ENCODE measurements around the gene RNH1. TPM values are rescaled to one million over a fixed set of nuclear protein-coding genes. Genes with fewer than 3 reads are reported as not detected.

RNH1 gene
- total RNA-seq = 100 to 1,000 TPM; 138 to 197 (median 159) TPM

DNA sequence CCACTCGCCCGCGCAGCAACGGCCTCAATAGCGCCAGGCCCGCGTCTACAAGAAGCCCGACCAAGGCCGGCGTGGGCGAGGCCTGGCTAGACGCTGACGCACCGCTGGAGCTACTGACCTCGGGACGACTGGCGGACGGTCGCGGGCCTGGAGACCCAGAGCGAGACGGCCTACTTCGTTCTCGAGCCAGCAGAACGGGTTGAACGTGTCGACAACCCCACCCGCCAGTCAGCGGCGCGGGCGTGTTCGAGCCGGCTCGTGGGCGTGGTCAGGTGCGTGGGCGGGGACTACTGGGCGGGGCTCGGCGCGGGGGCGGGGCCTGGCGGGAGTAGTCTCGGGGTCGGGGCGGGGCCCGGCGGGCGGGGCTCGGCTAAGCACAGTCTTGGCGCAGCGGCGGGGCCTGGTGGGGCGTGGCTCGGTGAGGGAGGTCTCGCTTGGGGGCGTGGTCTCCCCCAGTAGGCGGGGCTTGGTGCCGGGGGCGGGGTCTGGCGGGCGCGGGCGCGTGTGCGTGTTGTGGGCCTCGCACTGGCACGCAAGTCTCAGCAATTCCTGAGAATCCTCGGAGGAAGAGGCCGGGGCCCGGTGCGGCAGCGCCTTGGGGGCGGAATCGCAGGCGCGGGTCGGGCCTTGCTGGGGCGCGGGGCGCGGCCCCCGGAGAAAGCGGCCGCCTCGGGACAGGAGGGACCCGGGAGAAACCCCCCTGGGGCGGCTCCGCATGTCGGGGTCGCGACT lies at the start of gene RNH1:
RNH1 (minus strand) TSS at position 248 of the 732 bp plus-strand sequence. CDS start 5,080 bp downstream, outside the sequence.
- Histone ChIP-seq H3K27me3 (no peaks in the 10 kb centered on the region), H3K4me3 (peak within 1 kb of the TSS; percentile 80 to 94 (median 90)), H3K27ac (peak within 1 kb of the TSS; percentile 96 to 100 (median 98)), H3K9me3 (no peaks in the 10 kb centered on the region), H3K4me1 (peaks cover 23 to 39% of the 10 kb centered on the region in 2 donors), H3K36me3 (peaks cover 0 to 6% of the 10 kb centered on the region in 2 donors)
- in situ Hi-C loops (cut with MboI; ENCODE audit: low sequenced_read_pairs in 4 of 4) = no loop called here
- intact Hi-C loops (cut with DNase I; ENCODE audit: low total_unique reads) = loop anchor here (1.0 to 5.0 kb wide), 8 partner anchors 11 to 300 kb away; partner anchors contain the start of genes BET1L, HRAS, PHRF1 and PSMD13
- ATAC-seq = peak; percentile 69 to 77
- TF ChIP-seq POLR2A (IDR thresholded peaks at IDR 0.05) = peak in 1 of 2 donors; percentile 58
- TF ChIP-seq, protein P1, sequence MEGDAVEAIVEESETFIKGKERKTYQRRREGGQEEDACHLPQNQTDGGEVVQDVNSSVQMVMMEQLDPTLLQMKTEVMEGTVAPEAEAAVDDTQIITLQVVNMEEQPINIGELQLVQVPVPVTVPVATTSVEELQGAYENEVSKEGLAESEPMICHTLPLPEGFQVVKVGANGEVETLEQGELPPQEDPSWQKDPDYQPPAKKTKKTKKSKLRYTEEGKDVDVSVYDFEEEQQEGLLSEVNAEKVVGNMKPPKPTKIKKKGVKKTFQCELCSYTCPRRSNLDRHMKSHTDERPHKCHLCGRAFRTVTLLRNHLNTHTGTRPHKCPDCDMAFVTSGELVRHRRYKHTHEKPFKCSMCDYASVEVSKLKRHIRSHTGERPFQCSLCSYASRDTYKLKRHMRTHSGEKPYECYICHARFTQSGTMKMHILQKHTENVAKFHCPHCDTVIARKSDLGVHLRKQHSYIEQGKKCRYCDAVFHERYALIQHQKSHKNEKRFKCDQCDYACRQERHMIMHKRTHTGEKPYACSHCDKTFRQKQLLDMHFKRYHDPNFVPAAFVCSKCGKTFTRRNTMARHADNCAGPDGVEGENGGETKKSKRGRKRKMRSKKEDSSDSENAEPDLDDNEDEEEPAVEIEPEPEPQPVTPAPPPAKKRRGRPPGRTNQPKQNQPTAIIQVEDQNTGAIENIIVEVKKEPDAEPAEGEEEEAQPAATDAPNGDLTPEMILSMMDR (IDR thresholded peaks at IDR 0.05 in 4 of 5, conservative IDR thresholded peaks at IDR 0.05 in 1 of 5) = no peak
- DNase-seq = peak; percentile 97 to 98

DNA sequence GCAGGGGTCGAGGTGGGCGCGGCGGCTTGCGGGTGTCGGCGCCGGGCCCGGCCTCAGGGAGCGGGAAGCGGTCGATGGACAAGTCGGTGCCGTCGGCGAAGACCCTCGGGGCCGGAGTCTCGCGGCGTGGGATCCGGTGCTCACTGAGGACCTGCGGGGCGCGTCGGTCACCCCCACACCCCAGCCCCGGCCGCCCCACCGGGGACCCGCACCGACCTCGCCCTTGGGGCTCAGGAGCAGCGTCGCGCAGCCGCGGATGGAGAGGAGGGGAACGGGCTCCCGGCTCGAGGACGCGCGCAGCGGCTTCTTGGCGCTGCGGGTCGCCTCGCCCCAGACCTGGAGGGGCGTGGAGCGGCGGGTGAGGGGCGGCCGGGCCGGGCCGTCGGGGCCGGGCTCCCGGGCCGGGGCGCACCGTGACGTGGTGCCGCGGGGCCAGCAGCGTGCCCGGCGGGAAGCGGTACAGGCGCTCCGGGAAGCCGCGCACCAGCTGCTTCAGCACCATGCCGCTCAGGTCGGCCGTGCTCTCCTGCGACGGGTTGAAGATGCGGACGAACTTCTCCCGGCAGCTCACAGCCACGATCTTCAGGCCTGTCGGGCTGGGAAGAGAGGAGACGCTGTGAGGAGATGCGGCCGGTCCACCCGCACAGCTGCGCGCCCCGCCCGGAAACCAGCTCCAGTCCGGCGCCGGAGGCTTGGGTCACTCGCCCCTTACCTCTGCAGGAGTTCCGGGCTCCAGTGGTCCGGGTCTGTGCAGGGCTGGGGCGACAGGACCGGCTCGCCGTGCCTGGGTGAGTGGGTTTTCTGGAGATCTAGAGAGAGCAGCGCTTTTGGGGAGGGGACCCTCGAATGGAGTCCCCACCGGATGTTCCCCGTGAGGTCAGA lies 49.0 kb upstream of the RNH1 start:
- Histone ChIP-seq H3K36me3 (no peaks in the 10 kb centered on the region), H3K4me1 (peaks cover 14 to 15% of the 10 kb centered on the region in 2 donors), H3K4me3 (no peak overlapping the region), H3K9me3 (no peaks in the 10 kb centered on the region), H3K27me3 (peaks cover 50 to 56% (median 55%) of the 10 kb centered on the region in 3 donors), H3K27ac (no peak overlapping the region)
- ATAC-seq = no peak
- intact Hi-C loops (cut with DNase I; ENCODE audit: low total_unique reads) = loop anchor here (1.0 kb wide), 1 partner anchor 167 kb away; no protein-coding TSS in a partner anchor
- DNase-seq = no peak
- TF ChIP-seq, protein P1 (IDR thresholded peaks at IDR 0.05 in 4 of 5, conservative IDR thresholded peaks at IDR 0.05 in 1 of 5) = no peak
- in situ Hi-C loops (cut with MboI; ENCODE audit: low sequenced_read_pairs in 4 of 4) = loop anchor here (25.0 kb wide), 2 partner anchors 156 to 181 kb away; partner anchors contain the start of genes EPS8L2 (in 3 of the 4) and TALDO1 (in 1 of the 4)

DNA sequence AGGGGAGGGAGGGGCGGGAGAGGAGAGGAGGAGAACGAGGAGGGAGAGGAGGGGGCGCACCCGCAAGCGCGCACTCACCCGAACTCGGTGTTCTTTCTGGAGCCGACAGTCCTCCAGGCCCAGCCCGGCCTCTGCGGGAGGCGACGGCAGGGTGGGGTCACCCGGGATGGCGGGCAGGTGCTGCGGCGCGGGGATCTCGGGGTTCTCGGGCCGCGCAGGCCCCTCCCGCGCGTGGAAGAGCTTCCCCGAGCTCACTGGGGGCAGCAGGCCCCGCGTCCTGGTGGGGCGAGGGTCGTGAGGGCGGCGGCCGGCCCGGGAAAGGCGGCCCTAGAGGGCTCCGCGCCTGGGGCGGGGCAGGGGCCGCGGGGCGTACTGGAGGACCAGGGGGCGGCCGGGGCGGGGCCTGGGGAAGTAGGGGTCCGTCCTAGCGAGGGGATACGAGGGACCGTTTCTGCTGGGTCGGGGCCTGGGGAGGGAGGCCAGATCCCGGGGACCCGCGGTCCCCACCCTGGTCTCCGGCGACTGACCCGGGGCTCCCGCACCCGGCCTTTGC lies 48.3 kb upstream of the RNH1 start:
- intact Hi-C loops (cut with DNase I; ENCODE audit: low total_unique reads) (loop anchor here (1.0 kb wide), 1 partner anchor 168 kb away; no protein-coding TSS in a partner anchor), in situ Hi-C loops (cut with MboI; ENCODE audit: low sequenced_read_pairs in 4 of 4) (loop anchor here (25.0 kb wide), 2 partner anchors 157 to 182 kb away; partner anchors contain the start of genes EPS8L2 (in 3 of the 4) and TALDO1 (in 1 of the 4))
- Histone ChIP-seq H3K4me3 (peak overlapping the region in 2 of 4 donors; percentile 5 to 24), H3K27ac (no peak overlapping the region), H3K27me3 (peaks cover 50 to 56% (median 55%) of the 10 kb centered on the region in 3 donors), H3K4me1 (peaks cover 12 to 13% of the 10 kb centered on the region in 2 donors), H3K36me3 (no peaks in the 10 kb centered on the region), H3K9me3 (no peaks in the 10 kb centered on the region)
- no peak for DNase-seq
- TF ChIP-seq, protein P1 (IDR thresholded peaks at IDR 0.05 in 4 of 5, conservative IDR thresholded peaks at IDR 0.05 in 1 of 5) = no peak
- TF ChIP-seq POLR2A (IDR thresholded peaks at IDR 0.05) = no peak
- peak in 1 of 2 donors; percentile 11 for ATAC-seq
